ENCODE results near the gene PRAMEF27. TPM values are rescaled to one million over a fixed set of nuclear protein-coding genes. Genes with fewer than 3 reads are reported as not detected.
"Not testable (repeated sequence)": the region's sequence is repeated elsewhere in the genome, so short reads cannot be mapped to it uniquely, and the experiment has no call there.

PRAMEF27 gene
- not detected in 2 replicates for total RNA-seq (2014; rRNA removed; shearing (Covaris generic))

DNA sequence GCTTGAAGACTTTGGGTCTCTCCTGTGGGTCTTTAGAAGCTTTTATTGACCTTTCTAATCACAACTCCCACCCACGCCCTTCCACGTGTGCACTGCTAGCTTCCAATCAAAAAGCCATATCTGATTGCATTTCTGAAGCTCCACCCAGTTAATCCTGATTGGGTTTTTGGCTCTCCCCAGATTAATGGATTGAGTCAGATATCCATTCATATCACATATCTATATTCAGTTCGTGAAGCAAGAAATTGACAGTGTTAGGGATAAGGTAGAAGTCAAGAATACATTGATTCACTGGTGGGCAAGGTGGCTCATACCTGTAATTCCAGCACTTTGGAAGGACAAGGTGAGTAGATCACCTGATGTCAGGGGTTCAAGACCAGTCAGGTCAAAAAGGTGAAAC, at the start of gene PRAMEF27:
PRAMEF27 (minus strand) TSS at position 101 of the 400 bp plus-strand sequence. CDS start 2,916 bp downstream, outside the sequence.
- DNase-seq (ENCODE audit: low read depth): not testable (repeated sequence)

DNA sequence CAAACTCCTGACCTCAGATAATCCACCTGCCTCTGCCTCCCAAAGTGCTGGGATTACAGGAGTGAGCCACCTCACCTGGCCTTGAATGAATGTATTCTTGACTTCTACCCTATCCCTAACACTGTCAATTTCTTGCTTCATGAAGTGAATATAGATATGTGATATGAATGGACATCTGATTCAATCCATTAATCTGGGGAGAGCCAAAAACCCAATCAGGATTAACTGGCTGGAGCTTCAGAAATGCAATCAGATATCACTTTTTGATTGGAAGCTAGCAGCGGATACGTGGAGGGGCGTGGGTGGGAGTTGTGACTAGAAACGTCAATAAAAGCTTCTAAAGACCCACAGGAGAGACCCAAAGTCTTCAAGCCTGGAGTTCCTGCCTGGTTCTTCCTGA, 14.1 kb upstream of the PRAMEF27 start, which contains the start of gene PRAMEF25:
PRAMEF25 (plus strand) TSS at position 301 of the 400 bp plus-strand sequence. CDS start 2,920 bp downstream, outside the sequence.
- DNase-seq (ENCODE audit: low read depth): not testable (repeated sequence)

DNA sequence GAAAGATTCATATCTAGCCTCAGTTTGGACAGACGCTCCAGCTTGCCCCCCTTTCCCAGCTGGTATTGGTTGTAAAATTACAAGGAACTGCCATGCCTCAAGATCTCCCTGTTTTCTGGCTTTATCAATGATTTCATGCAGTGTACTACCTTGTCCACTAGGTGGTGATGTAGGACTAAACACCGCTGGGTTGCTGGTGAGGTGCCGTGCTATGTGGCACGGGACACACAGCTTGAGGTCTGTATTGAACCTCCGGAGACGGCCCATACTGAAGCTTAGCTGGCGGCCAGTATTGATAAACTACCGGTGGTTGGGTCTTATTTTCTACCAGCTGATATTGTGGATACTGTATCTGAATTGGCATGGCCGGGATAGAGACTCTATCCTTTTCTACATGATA, 36.5 kb downstream of the PRAMEF27 start:
- not testable (repeated sequence) for DNase-seq (ENCODE audit: low read depth)

DNA sequence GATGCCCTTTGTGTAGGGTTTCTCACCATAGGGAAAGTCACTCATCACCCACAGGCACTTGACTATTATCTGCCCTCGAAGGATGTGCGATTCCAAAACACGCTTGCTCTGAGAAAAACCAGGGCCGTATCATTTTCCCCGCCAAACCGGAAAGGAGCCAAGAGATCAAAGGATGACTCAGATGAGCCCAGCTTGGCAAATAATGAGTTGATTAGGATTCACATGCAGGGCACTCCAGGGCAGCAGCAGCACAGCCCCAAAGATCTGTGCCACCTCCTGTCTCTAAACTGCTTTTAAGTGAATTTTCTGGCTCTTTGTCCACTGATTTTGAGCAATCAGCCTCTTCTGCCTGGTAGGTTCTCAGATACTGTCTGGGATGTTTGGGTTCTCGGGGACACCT, 44.4 kb downstream of the PRAMEF27 start:
- DNase-seq (ENCODE audit: low read depth): not testable (repeated sequence)

DNA sequence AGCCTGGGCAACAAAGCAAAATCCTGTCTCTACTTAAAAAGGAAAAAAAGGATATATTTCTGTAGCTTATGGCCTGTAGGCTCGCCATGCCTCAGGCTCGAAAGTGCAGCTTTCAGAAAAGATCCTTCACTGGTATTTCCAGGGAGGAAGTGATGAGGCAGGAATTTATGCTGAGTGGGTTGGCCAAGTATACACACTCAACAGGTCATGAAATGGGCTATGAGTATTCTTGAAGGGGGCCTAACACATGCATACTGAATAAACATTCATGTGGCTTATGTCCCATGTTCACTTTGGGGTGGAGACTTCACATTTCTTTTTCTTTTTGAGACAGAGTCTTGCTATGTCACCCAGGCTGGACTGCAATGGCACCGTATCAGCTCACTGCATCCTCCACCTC, 47.0 kb downstream of the PRAMEF27 start:
- DNase-seq (ENCODE audit: low read depth): not testable (repeated sequence)

DNA sequence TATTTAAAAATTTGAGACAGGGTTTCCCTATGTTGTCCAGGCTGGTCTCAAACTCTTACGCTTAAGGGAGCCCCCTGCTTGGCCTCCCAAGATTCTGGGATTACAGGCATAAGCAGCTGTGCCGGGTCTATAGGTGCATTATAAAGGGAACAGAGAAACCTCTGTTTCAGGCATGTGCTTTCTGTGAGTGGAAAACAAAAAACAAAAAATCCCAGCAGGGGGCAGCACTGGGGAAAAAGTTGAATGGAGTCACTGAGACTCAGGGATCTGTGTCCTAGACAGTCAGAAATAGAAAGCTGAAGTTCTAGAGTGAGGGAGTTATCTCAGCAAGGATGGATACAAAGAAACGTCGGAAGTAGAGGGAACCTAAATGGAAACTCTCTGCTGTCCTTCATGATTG, 50.6 kb downstream of the PRAMEF27 start:
- not testable (repeated sequence) for DNase-seq (ENCODE audit: low read depth)

Other genes starting within 250 kb of the PRAMEF27 start
- not detected in 2 replicates for gene PRAMEF11, start 225.2 kb downstream of the PRAMEF27 start, total RNA-seq (2014; rRNA removed; shearing (Covaris generic))
- gene HNRNPCL1, start 207.9 kb downstream of the PRAMEF27 start, total RNA-seq (2014; rRNA removed; shearing (Covaris generic)): 0.12 TPM in 1 of 2 replicates, not detected in the other
- gene PRAMEF2, start 199.5 kb downstream of the PRAMEF27 start, total RNA-seq (2014; rRNA removed; shearing (Covaris generic)): not detected in 2 replicates
- gene PRAMEF4, start 170.4 kb downstream of the PRAMEF27 start, total RNA-seq (2014; rRNA removed; shearing (Covaris generic)): not detected in 2 replicates
- gene PRAMEF10, start 158.3 kb downstream of the PRAMEF27 start, total RNA-seq (2014; rRNA removed; shearing (Covaris generic)): not detected in 2 replicates
- gene PRAMEF7, start 140.0 kb downstream of the PRAMEF27 start, total RNA-seq (2014; rRNA removed; shearing (Covaris generic)): not detected in 2 replicates
- gene PRAMEF6, start 109.0 kb downstream of the PRAMEF27 start, total RNA-seq (2014; rRNA removed; shearing (Covaris generic)): not detected in 2 replicates
- gene HNRNPCL3, start 4.2 kb upstream of the PRAMEF27 start, total RNA-seq (2014; rRNA removed; shearing (Covaris generic)): not detected in 2 replicates
- gene PRAMEF25, start 14.2 kb upstream of the PRAMEF27 start, total RNA-seq (2014; rRNA removed; shearing (Covaris generic)): not detected in 2 replicates
- gene HNRNPCL2, start 60.3 kb upstream of the PRAMEF27 start, total RNA-seq (2014; rRNA removed; shearing (Covaris generic)): not detected in 2 replicates
- gene PRAMEF26, start 99.4 kb upstream of the PRAMEF27 start, total RNA-seq (2014; rRNA removed; shearing (Covaris generic)): not detected in 2 replicates
- gene HNRNPCL4, start 109.1 kb upstream of the PRAMEF27 start, total RNA-seq (2014; rRNA removed; shearing (Covaris generic)): not detected in 2 replicates
- not detected in 2 replicates for gene PRAMEF9, start 115.3 kb upstream of the PRAMEF27 start, total RNA-seq (2014; rRNA removed; shearing (Covaris generic))
- gene PRAMEF13, start 144.8 kb upstream of the PRAMEF27 start, total RNA-seq (2014; rRNA removed; shearing (Covaris generic)): not detected in 2 replicates
- not detected in 2 replicates for gene PRAMEF18, start 169.6 kb upstream of the PRAMEF27 start, total RNA-seq (2014; rRNA removed; shearing (Covaris generic))
- gene PRAMEF5, start 197.6 kb upstream of the PRAMEF27 start, total RNA-seq (2014; rRNA removed; shearing (Covaris generic)): not detected in 2 replicates
- not detected in 2 replicates for gene PRAMEF8, start 228.6 kb upstream of the PRAMEF27 start, total RNA-seq (2014; rRNA removed; shearing (Covaris generic))
- not detected in 2 replicates for gene PRAMEF33, start 247.0 kb upstream of the PRAMEF27 start, total RNA-seq (2014; rRNA removed; shearing (Covaris generic))

Measured in RPMI7951 (cell line).